Stimulated activated CD4-positive, alpha-beta T cell treated with anti-CD3 and anti-CD28 coated beads, TNF-alpha, amount 100 ng/mL, for 4 hours (primary cell): ENCODE measurements around the gene NPW.

Experiments
- DNase-seq, 3 experiments: peaks; one replicate each; pipeline ENCODE4 v3.0.0-alpha.2; 2020; ENCODE audit warnings: low read depth in 3 of 3

NPW gene

DNA sequence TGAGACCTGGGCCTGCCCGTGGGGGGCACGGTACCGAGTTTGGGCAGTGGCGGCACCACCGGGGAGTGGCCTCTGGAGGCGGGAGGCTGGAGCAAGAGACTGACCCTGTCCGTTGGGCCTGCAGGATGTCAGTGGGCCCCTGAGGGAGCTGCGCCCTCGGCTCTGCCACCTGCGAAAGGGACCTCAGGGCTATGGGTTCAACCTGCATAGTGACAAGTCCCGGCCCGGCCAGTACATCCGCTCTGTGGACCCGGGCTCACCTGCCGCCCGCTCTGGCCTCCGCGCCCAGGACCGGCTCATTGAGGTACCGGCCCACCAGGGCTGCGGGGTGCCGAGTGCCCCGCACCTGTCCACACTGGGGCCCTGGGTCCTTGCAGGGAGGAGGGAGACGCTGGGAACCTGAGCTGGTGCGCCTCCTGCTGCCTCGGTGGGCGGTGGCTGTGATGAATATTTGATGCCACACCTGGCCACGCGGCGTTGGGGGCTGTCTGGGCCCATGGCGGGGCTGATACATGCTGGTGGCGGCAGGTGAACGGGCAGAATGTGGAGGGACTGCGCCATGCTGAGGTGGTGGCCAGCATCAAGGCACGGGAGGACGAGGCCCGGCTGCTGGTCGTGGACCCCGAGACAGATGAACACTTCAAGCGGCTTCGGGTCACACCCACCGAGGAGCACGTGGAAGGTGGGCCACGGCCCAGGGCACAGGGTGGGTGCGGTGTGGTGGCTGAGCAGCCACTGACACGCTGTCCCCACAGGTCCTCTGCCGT lies 16.8 kb downstream of the NPW start:
- DNase-seq, result no peak

- DNase-seq, result no peak
Observed at GRCh38 chr16:2037115-2037514, 17.5 kb downstream of the NPW start.

DNA sequence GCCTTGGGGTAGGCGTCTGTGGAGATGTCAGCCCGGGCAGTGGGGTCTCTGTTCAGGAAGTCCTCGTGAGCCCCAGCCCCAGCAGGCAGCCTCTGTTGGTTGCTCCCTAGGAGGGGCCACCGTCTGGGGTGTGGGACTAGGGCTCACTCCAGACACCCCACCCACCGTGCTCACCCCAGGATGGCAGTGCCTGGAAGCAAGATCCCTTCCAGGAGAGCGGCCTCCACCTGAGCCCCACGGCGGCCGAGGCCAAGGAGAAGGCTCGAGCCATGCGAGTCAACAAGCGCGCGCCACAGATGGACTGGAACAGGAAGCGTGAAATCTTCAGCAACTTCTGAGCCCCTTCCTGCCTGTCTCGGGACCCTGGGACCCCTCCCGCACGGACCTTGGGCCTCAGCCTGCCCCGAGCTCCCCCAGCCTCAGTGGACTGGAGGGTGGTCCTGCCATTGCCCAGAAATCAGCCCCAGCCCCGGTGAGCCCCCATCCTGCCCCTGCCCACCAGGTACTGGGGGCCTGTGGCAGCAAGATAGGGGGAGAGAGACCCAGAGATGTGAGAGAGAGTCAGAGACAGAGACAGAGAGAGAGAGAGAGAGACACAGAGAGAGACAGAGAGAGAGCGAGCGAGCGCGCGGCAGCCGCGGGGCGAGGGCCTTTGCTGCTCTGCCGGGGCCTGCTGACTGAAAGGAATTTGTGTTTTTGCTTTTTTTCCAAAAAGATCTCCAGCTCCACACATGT lies 18.2 kb downstream of the NPW start:
- DNase-seq, result no peak

DNA sequence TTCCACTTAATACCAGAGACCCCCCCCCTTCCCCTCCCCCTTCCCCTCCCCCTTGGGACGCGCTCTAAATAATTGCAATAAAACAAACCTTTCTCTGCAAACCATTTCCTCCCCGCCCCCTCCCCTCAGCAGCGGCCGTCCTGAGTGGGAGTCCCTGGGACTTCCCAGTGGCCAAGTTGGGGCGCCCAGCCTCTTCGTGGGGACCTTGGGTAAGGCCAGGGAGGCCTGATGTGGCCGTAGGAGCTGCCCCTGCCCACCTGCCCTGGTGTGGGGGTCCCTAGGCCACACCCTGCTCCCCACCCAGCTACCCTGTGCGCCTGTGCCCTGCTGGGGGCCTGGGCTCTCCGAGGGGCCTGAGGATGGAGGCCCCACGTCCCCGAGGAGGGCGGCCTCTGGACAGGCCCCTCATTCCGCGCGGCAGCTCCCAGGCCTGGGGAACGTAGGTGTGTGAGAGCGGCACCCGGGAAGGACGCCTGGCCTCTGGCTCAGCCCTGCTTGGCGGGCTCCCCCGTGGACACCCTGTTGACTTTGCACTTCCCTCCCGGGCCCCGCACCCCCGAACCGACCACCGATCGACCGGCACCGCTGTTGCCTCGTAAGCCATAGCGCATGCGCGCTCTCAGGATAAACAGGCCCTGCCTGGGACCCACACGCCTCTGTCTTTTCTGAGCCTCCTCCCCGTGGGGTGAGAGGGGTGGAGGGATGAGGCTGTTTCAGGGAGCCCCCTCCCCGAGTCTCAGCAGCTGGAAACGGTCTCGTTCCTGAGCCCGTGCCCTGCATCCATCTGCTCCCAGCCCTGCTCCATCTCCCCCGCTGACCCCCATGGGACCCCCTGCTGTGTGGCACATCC lies 19.0 kb downstream of the NPW start:
- DNase-seq, result no peak

GRCh38 chr16:2039274-2040031 lies 19.9 kb downstream of the NPW start:
- DNase-seq, result no peak

- no peak for DNase-seq
Observed at GRCh38 chr16:2040041-2040786, 20.6 kb downstream of the NPW start.

DNA sequence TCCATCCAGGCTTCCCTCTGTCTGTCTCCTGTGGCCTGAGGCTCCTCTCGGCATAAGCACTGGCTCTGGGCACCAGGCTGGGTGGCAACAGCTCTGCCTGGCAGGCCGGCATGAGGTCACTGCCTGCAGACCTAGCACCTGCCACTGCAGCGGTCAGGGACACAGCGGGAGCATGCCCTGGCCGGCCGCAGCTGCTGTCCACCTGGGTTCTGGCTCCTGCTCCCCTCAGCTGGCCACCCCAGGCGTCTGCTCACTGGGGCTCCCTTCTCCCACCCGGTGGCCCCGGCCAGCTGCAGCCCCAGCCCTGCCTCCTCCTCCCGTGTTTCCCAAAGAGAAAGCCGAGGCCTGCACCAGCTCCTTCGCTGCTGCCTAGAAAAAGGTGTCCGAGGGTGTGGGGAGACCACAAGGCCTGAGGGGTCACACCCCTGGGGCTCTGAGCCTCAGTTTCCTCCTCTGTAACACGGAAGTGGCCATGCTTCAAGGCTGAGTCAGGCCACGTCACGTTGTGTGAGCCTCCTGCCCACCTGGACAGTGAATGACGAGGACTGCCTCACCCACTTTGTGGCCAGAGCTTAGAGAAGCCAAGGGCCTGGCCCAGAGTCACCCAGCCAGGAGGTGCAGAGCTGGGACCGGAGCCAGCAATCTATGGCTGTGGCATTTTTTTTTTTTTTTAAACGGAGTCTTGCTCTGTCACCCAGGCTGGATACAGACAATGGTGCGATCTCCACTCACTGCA lies 21.4 kb downstream of the NPW start:
- DNase-seq, result no peak

DNA sequence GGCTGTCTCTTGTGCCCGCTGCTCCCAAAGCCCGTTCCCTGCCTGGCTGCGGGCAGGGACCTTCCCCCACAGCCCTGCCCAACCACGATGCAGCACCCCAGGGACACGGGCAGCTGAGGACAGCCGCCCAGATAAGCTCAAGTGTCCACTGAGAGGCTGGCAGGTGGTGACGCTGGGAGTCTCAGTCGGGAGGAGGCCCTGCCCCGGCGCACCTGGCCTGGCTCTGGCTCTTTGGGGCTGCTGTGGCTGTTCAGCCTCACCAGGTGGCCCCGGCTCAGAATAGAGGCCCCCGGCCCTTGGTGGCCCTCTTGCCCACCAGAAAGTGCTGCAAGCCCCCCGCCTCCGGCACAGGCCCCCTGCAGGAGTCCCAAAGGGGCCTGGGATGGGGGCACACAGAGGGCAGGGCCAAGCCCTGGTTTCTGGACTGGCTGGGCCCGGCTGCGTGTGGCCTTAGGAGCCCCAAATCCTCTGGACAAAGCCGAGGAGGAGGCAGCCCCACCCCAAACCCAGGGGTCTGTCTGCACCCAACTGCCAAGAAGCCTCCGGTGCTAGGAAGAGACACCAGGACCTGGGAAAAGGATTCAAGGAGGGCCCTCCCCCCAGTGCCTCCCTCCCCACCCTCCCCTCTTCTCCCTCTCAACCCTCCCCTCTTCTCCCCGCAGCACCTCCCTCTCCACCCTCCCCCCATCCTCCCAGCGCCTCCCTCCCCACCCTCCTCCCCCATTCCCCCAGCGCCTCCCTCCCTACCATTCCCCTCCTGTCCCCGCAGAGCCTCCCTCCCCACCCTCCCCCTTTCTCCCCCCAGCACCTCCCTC lies 22.8 kb downstream of the NPW start:
- no peak for DNase-seq

- no peak for DNase-seq
Observed at GRCh38 chr16:2042986-2043666, 23.5 kb downstream of the NPW start.

DNA sequence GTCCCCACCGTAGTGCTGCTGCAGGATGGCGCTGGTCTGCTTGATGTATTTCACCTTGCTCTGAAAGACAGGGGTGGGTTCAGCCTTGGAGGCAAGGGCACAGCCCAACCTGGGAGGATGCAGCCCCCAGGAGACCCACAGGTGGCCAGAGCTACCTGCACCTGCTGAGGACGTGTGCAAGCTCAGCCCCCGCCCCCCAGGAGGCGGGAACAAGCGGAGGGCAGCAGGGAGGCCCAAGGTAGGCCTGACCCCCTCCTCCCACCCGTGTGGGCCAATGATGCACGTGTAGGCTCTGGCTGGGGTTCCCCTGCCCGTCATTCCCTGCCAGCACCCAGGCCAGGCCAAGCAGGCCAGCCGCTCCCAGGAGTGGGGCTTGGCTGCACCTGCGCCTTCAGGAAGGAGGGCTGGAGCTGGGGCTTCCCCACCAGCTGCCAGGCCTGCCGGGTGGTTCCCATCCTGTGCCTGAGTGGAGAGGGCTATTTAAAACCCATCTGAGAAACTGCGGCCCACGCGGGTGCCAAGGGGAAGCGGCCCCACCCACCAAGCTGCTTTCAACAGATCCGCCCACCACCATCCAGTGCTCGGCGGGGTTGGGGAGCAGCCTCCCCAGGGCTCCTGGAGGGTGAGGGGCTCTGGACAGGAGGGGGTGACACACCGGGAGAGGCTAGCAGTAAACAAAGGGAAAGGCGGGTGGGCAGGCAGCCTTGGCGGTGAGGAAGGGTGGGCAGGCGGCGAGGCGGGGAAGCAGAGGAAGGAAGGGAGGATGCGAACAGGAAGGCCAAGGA lies 24.3 kb downstream of the NPW start:
- DNase-seq, result no peak

- DNase-seq, result no peak
Observed at GRCh38 chr16:2044541-2044940, 25.0 kb downstream of the NPW start.

DNA sequence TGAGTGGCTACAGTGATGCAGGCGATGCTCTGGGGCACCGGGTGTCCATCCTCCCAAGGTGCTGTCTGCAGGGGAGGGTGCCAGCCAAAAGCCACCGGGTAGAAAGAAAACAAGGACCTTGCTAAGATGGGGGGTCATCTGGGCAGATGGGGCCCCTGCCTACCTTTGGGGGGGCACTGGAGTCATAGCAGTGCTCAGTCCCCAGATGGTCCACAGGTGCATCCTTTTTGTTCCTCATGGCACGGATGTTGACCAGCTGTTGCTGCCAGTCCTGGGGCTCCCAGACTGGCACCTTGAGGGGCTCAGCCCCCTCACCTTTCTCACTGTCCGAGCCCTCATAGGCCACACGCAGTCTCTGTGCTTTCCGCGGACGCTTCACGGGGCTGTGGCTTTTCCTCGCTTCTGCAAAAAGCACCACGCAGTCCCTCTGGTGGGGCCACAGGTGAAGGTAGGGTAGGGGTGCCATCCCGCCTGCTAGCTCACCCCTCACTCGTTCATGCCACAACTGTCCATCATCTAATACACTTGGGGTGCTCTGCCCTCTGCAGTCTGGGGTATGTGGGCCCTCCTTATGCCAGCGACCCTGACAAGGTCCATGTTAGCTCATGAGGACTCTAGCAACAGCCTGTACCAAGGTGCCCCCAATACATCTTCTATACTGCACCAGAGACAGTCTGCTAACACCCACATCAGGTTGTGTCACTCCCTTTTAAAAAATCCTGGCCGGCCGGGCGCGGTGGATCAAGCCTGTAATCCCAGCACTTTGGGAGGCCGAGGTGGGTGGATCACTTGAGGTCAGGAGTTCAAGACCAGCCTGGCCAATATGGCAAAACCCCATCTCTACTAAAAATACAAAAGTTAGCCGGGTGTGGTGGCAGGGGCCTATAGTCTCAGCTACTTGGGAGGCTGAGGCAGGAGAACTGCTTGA lies 26.6 kb downstream of the NPW start:
- DNase-seq, result no peak

- DNase-seq, result no peak
Observed at GRCh38 chr16:2046893-2047329, 27.3 kb downstream of the NPW start.

DNA sequence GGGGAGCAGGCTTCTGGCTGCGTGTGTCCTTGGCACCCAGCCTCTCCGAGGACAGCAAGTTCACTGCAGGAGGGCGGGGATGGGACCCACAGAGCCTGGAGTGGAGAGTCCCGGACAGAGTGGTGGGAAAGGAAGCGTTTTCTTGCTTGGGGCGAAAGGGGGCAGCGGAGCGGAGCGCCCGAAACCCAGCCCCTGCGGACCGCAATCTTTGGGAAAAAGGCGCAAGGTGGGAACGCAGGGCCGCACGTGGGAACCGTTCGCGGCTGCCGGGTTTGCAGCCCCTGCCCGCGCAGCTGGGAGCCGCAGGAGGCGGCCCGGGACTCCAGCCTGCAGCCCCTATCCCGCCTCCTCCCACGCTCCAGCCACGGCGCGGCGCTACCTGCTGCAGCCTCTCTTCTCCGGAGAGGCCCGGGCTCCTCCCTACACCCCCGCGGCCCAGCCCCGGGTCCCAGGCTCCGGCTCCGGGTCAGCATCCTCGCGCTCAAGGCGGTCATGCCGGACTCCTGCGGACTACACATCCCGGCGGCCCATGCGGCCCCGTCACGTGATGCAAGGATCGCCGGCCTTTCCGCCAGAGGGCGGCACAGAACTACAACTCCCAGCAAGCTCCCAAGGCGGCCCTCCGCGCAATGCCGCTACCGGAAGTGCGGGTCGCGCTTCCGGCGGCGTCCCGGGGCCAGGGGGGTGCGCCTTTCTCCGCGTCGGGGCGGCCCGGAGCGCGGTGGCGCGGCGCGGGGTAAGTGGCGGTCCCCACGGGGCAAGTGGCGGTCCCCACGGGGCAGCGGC lies 27.9 kb downstream of the NPW start, which contains the start of the genes NTHL1 and TSC2:
TSS of gene NTHL1 (minus strand) at position 505 of the 786 bp plus-strand sequence. CDS start at position 494, 11 bp downstream.
TSS of gene TSC2 (plus strand) at position 656 of the 786 bp plus-strand sequence. CDS start 631 bp downstream, outside the sequence.
- peak; percentile 86 to 87 (median 86) for DNase-seq

GRCh38 chr16:2048116-2048543 lies 28.5 kb downstream of the NPW start:
- DNase-seq, result no peak

GRCh38 chr16:2053211-2053610 lies 33.6 kb downstream of the NPW start:
- DNase-seq, result no peak
